HEK293 (cell line): ENCODE results near the gene SPECC1L.

Source experiments
- CTCF ChIP-seq: fragments of 450-650 bp; formaldehyde crosslinking; IDR thresholded peaks from 2 replicates; pipeline ENCODE4 v1.5.1; 2016; ENCODE audit warnings: missing biosample characterization, missing genetic modification characterization
- YY2 ChIP-seq: fragments of 450-650 bp; formaldehyde crosslinking; IDR thresholded peaks from 2 replicates; pipeline ENCODE4 v1.5.1; 2016; ENCODE audit warnings: missing biosample characterization, missing genetic modification characterization
- ZBTB8A ChIP-seq: fragments of 450-650 bp; formaldehyde crosslinking; IDR thresholded peaks from 2 replicates; pipeline ENCODE4 v1.5.1; 2016; ENCODE audit warnings: missing biosample characterization, missing genetic modification characterization
- ZFP3 ChIP-seq: fragments of 450-650 bp; formaldehyde crosslinking; IDR thresholded peaks from 2 replicates; pipeline ENCODE4 v1.5.1; 2016; ENCODE audit warnings: low read depth, missing biosample characterization, missing genetic modification characterization
- ZNF518A ChIP-seq: fragments of 450-650 bp; formaldehyde crosslinking; conservative IDR thresholded peaks from 2 replicates; pipeline ENCODE4 v1.5.1; 2016; ENCODE audit warnings: low read depth, missing biosample characterization, missing genetic modification characterization
- ZNF558 ChIP-seq: fragments of 450-650 bp; formaldehyde crosslinking; IDR thresholded peaks from 2 replicates; pipeline ENCODE4 v1.5.1; 2016; ENCODE audit warnings: missing biosample characterization, missing genetic modification characterization
- ZNF660 ChIP-seq: fragments of 450-650 bp; IDR thresholded peaks from 2 replicates; pipeline ENCODE4 v1.5.1; 2018; ENCODE audit warnings: missing biosample characterization, mild to moderate bottlenecking, missing genetic modification characterization

- TF ChIP-seq CTCF (tag by site-specific recombination) (no peak), ZBTB8A (no peak), ZNF518A (tag by site-specific recombination) (no peak), ZFP3 (no peak), ZNF660 (tag by site-specific recombination) (no peak), YY2 (tag by site-specific recombination) (no peak), ZNF558 (tag by site-specific recombination) (no peak)
Measured at GRCh38 chr22:24430431-24431308, 160.0 kb downstream of the SPECC1L start.
